ENCODE results near the gene TRPV4.

TRPV4 gene

GRCh38 chr12:109760930-109761921 is 72.0 kb downstream of the TRPV4 start:
- no peak for DNase-seq

DNA sequence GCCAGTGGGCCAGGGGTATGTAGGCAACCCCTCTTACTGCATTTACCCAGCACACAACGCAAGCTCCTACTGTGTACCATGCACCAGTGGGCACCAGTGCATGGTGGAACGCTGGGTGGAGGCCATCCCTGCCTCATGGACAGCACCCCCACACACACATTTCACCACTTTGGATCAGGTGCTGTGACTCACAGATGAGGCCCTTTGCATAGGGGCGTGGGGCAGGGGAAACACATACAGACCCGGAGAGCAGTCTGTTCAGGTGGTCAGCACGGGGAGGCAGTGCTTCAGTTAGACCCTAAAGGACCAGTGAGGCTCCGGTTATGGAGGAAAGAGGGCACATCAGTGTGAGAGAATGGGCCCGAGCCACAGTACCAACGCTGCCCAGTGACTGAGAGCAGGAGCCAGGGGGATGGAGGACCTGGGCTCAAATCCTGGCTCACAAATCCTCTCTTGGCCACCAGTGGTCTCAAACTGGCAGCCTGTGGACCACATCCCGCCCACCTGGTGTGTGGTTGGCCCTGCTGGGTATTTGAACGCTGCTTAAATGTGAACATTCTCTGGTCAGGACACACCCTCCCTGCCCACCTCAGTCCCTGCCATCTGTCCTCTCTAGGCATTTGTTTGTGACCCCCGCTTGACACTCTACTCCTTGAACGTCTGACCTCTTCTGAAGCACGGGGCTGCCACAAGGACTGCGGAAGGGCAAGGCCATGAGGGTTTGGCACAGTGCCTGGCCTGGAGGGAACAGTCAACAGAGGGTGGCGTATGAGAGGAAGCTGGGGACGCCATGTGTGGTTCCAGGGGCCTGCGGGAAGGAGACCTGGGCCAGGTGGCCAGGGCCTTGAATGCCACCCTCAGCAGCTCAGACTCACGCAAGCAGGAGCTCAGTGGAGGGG is 72.9 kb downstream of the TRPV4 start:
- peak; percentile 24 to 47 (median 27) for DNase-seq

DNA sequence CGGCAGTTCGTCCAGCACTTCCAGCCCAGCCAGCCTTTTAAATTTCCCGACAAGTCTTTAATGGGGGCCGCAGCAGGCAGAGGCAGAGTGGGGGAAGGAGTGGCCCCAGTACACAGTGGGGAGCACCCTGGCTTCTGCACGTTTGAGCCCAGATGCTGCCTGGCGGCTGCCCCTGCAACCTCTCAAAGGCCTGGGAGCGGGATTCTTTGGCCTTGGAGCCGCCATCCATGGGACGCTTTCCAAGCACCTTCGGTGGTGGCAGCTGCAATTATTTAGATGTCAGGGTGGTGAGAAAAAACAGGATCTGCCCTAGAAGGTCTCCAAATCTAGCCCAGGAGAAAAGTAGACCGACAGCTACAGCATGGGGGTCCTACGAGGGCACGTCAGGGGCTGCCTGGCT is 73.6 kb downstream of the TRPV4 start:
- DNase-seq = no peak

DNA sequence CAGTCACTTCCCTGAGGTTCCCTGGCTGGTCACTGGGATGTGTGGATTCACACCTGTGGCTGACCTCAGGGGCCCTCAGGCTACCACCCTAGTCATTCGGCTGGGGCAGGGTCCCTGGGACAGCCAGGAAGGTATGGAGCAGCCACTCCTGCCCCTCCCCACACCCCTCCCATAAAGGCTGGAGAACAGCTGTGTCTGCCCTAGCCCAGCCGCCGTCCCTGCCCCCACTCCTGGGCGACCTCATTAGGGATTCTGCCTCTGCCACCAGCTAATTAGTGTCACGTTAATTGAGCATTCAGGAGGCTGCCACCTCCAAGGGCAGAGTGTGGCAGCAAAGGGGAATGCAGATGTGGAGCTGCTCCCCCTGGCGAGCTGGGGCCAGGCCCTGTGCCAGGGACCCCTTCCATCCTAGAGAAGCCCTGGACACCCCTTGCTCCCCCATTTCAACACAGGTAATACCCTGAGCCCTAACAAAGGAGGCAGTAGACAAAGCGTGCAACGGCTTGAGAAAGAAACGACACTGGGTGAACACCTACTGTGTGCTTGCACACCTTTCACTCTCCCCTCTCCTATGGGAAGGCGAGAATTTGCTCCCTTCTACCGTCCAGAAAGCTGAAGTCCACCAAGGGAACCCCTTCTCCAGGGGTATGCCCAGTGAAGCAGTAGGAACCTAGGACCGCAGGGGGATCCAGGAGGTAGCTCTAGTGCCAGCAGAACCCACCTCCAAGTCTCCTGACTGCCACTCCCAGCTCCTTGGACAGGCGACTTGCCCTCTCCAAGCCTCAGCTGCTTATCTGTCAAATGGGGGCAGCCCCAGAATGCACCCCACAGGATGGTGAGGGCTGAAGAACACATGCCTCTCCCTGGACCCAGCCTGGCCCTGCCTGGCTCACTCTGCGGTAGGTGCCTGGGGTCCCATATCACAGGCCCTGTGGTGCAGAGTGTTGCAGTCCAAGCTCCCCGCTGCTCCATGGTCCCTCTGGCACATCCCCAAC is 74.5 kb downstream of the TRPV4 start:
- DNase-seq = no peak

- DNase-seq = no peak
These were observed 75.4 kb downstream of the TRPV4 start for GRCh38 chr12:109757671-109758265.

DNA sequence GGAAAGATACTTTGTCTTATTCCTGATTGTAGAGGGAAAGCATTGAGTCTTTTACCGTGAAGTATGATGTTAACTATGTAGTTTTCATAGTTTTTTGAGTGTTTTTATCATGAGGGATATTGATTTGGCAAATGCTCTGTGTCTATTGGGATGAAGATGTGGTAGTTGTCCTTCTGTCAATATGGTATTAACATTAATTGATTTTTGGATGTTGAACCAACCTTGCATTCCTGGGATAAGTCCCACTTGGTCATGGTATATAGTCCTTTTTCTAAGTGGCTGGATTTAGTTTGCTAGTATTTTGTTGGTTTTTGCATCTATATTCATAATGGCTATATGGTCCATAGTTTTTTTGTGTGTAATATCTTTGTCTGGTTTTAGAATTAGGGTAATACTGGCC is 76.7 kb downstream of the TRPV4 start:
- no peak for DNase-seq

DNA sequence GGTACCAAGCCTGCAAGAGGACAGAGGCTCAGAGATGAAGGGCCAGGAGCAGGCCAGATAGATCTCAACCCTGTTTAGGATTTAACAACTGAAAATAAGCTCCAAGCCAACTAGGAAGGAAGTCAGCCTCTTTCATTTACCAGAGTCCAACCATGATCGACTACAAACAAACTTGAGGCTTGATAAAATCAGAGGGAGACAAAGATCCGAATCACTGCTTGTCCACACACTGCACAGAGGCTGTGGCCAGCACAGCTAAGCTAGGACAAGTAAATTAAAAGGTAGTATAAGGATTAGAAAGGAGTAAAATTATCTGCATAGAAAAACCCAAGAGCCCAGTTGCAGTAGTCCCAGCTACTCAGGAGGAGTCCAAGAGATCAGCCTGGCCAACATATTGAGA is 79.2 kb downstream of the TRPV4 start:
- DNase-seq = no peak

- no peak for DNase-seq
These were observed 80.2 kb downstream of the TRPV4 start for GRCh38 chr12:109753054-109753401.

DNA sequence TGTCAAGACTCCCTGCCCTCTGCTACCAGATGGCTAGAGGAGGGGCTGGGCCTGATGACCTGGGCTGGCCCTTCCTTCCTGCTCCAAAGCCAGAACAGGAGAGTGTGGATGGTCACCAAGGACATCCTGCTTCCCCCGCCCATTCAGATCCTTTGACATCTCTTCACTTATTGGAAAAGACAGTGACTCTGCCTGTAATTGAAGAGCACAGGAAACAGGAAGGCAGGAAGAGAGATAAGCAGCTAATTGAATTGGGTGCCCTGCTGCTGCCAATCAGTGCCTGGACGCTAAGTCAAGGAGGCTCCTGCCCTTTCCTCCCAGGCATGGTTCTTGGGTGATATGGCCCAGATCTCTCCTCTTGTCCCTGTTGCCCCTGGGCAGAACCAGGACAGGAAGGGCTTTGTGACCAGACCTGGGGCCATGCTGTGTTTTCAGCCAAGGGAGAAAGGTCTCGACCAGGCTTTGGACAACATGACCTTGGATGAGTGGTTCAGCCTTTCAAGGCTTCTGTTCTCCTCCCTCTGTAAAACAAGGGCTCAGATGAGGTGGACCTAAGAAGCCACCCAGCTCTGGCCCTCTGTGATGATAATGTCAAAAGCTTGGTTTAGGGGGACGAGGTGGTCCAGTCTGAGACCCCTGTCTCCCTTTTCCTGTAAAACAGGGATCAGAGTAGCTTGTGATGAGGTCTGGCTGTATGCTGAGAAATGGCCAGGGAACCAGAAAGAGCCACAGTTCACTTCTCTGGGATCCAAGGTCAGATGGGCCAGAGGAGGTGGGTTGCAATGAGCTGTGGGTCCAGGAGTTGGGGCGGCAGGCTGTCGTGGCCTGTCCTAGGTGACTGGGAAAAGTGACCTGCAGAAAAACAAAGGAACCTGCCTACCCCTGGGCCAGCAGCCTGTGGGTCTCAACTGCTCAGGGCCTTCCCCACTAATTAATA is 80.8 kb downstream of the TRPV4 start:
- no peak for DNase-seq

GRCh38 chr12:109744986-109745942 is 87.9 kb downstream of the TRPV4 start:
- no peak for DNase-seq

GRCh38 chr12:109744026-109744425 is 89.2 kb downstream of the TRPV4 start:
- DNase-seq = no peak

- DNase-seq = no peak
These were observed 89.9 kb downstream of the TRPV4 start for GRCh38 chr12:109743076-109743910.

DNA sequence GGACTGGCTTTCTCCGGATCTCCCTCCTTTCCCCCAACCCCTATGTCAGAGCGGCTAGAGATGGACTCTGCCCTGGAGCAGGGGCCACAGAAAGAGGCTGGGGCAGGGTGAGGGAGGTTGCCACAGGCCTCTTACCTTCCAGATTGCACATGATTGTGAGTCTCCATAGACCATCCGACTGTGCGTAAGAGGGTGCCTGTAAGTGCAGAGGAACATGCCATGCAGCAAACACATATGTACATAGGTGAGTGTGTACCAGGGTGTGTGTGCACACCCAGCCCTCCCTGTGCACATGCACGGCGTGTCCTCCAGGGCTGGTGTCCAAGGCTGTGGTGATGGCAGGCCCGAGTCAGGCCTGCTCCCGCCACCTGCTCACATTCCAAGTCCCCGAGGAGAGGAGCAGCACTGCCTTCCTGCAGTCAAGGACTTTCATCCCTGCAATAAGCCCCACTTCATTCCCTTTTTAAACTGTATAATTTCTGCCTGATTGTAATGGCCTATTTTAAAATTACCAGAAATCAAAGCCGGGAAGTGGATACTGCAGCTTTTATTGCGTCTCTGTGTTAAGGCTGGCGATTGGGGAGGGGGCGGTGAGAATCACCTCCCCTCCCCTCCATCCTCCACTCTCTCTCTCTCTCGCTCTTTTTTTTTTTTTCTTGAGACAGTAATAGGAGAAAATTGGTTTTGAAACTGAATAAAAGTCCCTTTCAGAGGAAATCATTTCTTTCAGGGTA is 91.1 kb downstream of the TRPV4 start:
- no peak for DNase-seq

DNA sequence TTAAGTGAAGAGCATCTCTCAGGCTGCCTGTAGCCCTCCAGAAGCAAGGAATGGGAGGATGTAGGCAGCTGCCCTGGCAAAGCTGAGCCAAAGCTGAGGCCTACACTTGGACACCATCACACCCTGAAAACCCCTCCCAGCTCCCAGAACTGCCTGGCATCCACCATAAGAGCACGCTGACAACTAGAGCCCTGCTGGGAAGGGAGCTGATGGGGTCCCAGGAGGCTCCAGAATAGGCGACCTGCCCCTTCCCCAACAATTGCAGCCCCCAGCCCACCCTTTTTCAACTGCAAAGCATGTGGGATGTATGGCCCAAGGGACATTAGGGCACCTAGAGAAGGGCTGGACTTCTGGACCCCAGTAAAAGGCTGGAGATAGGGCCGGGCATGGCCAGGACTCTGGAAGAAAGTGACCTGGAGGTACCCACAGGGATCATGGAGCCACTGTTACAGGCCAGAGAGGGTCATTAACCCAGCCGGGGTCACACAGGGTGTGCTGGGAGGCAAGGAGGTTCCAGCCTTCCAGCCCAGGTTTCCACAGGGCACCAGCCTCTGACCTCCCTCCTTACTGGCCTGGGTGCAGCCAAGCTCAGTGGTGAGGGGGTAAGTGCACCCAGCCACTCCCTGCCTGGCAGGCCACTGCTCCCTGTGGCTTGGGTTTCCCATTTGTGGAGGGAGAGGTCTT is 91.8 kb downstream of the TRPV4 start:
- DNase-seq = no peak

DNA sequence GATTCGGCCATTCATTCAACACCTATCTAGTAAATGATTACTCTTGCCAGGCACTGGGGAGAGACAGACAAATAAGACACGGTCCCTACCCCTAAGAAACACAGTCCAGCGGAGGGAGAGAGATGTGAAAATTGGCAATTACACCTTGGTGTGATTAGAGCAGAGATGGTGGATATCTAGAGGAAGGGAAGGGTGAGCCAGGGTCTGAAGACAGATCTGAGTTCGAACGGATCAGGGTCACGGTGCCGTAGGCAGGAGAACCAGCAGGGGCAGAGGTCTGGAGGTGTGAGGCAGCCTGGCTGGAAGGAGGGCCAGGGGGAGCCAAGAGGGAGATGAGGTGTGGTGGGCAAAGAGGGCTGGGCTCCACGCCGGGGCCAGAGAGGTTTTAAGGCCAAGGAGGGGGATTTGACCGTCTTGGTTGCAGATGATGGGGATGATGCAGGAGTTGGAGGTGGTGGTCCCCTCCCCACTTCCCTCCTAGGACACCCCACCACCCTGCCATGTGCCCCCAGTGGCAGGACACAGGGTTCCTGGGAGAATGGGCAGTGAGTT is 92.4 kb downstream of the TRPV4 start:
- DNase-seq = no peak

DNA sequence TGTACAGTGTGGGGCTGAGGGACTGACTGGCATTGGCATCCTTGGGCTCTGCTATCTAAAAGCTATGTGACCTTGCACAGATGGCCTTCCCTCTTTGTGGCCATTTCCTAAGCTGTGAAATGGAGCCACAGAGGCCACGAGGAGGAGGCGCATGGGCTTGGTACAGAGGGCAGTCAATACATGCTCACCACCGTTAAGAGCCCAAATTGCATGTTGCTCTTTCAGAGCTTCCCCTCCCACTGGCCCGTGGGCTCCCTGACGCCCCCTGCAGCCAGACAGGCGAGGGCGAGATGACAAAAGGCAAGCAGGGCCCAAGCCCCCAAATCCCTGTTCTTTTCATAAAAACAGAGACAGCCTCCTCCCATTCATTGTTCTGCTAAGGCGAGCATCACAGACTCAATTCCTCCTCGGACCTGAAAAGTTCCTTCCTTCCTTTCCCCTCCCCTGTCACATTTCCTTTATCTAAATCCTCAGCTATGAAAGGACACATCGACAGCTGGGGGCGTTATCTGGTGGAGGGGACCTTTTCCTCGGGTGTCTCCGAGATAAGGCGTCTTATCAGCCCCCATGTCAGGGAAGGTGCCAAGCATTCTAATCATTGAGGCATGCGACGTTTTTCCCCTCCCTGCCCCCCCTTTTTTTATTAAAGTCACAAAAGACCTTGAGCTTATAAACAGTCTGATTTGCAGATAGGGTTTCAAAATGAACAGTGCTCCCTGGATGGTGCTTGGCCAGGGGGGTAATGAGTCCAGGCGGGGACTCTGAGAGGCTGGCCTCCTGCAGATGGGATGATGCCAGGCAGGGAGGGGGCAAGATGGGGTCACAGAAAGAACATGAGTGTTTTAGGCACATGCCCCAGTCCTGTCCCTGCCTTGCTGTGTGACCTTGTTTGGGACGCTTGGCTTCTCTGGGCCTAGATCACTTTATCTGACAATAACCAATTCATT is 93.2 kb downstream of the TRPV4 start:
- DNase-seq = peak in 2 of 3 donors; percentile 7 to 8

All from suppressor macrophage treated with lipopolysaccharide for 1 hour (primary cell).